ENCODE measurements around the gene UGT1A9.

- no peak for TF ChIP-seq CTCF (IDR thresholded peaks at IDR 0.05; ENCODE audit: poor library complexity)
- no peak for TF ChIP-seq EZH2 (IDR thresholded peaks at IDR 0.05; ENCODE audit: borderline replicate concordance)
These were observed 120.2 kb downstream of the UGT1A9 start for GRCh38 chr2:233791883-233792329.

All from hepatocyte (in vitro differentiated cells).